OCI-LY1 (cell line): ENCODE measurements around the gene CDK5RAP2.

Experiments
- CTCF ChIP-seq: fragments of 200-600 bp; sonication (generic), shearing (Covaris generic); IDR thresholded peaks from 2 replicates; pipeline ENCODE4 v1.5.1; 2017; ENCODE audit warnings: mild to moderate bottlenecking, antibody characterized with exemption, low read length, moderate library complexity, mixed read lengths
- EZH2 ChIP-seq: fragments of 200-600 bp; sonication (generic), shearing (Covaris generic); IDR thresholded peaks from 2 replicates; pipeline ENCODE4 v1.8.0; 2017; ENCODE audit warnings: borderline replicate concordance, mixed run types, mild to moderate bottlenecking, antibody characterized with exemption, low read length, moderate library complexity, mixed read lengths

- TF ChIP-seq CTCF, result no peak
- no peak for TF ChIP-seq EZH2
These were observed 181.7 kb downstream of the CDK5RAP2 start for GRCh38 chr9:120398286-120398685.
